Measurements from ENCODE around the gene GFRA1.

DNA sequence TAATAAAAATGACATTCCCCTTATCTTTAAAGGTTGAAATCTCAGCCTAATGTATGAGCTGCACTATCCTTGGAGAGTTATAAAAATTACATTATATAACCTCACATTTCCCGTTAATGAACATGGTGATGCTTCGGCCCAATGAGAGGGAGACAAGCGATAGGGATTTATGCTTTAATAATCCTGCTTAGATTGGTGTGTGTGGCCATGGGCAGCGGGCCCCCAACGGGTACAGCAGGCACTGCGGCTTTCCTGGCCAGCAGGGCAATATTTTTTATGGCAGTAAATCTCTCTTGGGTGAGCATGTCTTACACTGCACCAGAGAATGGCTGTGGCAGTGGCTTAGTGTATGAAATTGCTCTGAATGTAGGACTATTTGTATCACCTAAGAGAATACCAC is 246.3 kb downstream of the GFRA1 start:
- TF ChIP-seq, protein P1, sequence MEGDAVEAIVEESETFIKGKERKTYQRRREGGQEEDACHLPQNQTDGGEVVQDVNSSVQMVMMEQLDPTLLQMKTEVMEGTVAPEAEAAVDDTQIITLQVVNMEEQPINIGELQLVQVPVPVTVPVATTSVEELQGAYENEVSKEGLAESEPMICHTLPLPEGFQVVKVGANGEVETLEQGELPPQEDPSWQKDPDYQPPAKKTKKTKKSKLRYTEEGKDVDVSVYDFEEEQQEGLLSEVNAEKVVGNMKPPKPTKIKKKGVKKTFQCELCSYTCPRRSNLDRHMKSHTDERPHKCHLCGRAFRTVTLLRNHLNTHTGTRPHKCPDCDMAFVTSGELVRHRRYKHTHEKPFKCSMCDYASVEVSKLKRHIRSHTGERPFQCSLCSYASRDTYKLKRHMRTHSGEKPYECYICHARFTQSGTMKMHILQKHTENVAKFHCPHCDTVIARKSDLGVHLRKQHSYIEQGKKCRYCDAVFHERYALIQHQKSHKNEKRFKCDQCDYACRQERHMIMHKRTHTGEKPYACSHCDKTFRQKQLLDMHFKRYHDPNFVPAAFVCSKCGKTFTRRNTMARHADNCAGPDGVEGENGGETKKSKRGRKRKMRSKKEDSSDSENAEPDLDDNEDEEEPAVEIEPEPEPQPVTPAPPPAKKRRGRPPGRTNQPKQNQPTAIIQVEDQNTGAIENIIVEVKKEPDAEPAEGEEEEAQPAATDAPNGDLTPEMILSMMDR (IDR thresholded peaks at IDR 0.05 in 8 of 11, conservative IDR thresholded peaks at IDR 0.05 in 3 of 11): no peak
- no peak for TF ChIP-seq POLR2A (IDR thresholded peaks at IDR 0.05)

Data from spleen (tissue), 7 donors.